NCI-H1105 treated with DMSO at 0.1 percent for 48 hours (cell line): ENCODE data around the gene C6orf132.
"Not testable (repeated sequence)": the region's sequence is repeated elsewhere in the genome, so short reads cannot be mapped to it uniquely, and the experiment has no call there.

Experiments used
- DNase-seq: peaks from one replicate; lab custom pipeline; 2025; lab: John Stamatoyannopoulos, UW

C6orf132 gene

DNA sequence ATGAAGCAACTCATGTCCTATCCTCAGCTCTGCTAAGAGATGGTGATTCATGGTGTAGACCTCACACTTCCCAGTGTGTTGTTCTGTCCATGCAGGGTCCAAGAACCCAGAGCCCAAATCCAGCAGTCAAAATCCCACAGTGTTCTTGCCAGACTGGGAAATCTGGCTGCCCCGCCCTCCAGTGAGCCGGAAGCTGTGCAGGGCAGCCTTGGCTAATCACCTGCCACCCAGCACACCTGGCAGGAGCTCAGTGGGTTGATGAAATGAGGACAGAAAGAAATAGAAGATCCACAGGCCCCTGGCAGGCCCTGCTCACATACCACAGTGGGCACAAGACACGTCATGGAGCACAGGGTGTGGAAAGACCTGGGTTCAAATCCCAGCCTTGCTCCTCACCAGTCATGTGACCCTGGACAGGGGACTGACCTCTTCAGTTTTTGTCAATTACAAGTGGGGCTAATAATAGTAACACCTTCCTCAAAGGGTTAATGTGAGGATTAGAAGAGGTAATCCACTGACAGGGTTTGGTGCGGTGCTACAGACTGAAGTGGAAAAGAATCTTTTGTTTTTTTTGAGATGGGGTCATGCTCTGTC is 17.1 kb upstream of the C6orf132 start:
- DNase-seq: no peak

- no peak for DNase-seq
Measured at GRCh38 chr6:42158631-42159030, 16.2 kb upstream of the C6orf132 start.

- no peak for DNase-seq
Measured at GRCh38 chr6:42158011-42158410, 15.6 kb upstream of the C6orf132 start.

DNA sequence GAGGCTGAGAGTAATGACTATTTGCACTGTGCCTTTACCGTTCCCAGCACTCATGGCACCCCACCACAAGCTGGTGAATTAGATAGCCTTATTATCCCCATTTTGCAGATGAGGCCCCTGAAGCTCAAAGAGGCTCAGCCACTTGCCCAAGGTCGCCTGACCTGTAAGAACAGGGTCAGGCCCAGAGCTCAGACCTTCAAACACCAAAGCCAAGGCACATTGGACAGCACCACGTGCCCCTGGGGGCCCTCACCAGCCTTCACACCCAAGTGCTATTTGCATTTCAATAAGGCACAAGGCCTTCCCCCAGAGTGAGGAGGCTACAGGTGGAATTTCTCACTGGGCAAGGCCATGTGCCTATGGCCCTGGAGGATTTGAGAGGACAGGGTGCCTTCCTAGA is 14.2 kb upstream of the C6orf132 start:
- no peak for DNase-seq

DNA sequence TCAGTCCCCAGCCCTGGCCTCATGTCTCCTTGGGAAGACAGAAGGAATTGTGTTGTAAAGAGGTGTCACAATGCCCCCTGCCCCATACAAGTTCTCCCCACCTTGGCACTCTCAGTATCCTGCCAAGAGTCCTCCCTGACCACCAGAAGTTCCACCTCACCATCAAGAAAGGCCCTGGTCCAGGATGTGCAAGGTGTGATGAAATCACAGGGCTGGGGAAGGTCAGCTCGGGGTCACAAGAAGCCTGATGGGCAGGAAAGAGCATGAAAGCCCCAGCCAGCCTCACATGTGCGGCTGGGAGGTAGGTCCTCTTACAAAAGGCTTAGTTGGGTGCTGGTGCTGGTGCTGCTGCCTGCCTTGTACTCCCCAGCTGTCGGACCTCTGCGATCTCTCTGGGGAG is 12.9 kb upstream of the C6orf132 start:
- DNase-seq: no peak

DNA sequence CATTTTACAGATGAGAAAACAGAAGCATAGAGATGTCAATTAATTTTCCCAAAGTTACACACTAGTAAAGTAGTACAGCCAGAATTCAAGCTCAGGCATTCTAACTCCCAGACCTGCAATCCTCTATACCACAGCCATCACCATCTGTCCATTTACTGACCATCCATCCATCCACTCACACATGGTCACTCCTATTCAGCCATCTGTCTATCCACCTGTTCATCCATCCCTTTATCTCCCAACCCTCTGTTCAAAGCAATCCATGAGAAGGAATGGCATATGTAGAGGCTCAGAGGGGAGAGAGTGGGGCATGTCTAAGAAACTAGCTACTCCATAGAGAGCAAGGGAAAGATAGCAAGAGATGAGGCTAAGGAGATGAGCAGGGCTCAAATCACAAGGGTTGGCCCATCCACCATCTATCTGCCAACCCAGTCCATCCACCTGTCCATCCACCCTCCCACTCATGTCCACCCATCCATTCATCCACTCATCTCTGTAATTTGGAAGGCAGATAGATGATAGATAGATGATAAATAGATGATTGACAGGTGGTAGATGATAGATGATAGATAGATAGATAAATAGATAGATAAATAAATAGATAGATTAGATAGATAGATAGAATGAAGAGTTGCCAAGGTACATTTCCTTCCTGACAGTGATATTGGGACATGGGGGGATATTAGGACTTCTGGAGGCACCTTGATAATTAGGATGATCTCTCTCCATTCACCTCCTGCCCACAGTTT is 12.2 kb upstream of the C6orf132 start:
- DNase-seq: no peak

DNA sequence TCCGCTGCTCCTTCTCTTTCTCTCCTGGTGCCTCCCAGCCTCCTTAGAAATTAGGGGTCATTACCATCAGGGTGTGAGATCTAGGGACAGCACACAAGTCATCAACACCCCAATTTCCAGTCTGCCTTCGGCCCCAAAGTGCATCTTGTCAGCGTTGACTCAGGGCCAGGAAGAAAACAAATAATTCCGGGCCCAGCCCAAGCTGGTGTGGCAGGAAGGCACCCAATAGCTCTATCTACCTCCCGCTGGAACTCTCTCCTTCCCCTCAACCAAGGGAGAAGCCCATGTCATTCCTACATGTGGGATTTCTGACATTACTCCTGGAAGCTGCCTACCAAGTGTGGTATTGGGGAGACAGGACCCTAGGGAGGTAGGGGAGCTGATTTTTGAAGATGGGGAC is 11.5 kb upstream of the C6orf132 start:
- DNase-seq: no peak

- not testable (repeated sequence) for DNase-seq
Measured at GRCh38 chr6:42152528-42153213, 10.3 kb upstream of the C6orf132 start.

DNA sequence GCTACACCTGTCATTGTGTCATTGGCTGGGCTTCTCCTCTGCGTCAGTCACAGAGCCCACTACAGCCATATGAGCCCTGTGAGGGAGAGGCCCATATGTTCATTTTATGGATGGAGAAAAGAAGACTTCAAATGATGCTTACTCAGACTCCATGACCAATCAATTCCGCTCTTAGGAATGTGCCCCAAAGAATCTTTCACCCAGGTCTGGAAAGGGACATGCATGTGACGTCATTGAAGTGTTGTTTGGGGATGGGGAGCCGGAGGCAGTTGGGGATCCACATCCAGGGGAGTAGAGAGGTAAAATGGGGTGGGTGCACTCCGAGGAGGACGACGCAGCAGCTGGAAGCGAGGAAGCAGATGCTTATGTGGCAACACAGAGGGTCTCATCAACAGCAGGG is 9.6 kb upstream of the C6orf132 start:
- no peak for DNase-seq

DNA sequence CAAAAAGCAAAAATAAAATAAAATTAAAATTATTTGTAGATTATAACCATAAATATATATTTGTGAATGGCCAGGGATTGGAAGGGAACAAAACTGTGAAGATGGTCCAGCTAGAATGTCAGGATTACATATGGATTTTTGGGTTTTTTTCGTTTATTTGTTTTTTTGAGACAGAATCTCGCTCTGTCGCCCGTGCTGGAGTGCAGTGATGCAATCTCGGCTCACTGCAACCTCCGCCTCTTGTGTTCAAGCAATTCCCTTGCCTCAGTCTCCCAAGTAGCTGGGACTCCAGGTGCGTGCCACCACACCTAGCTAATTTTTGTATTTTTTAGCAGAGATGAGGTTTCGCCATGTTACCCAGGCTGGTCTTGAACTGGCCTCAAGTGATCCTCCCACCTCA is 7.8 kb upstream of the C6orf132 start:
- DNase-seq: no peak

- DNase-seq: no peak
Measured at GRCh38 chr6:42148058-42148457, 5.6 kb upstream of the C6orf132 start.

DNA sequence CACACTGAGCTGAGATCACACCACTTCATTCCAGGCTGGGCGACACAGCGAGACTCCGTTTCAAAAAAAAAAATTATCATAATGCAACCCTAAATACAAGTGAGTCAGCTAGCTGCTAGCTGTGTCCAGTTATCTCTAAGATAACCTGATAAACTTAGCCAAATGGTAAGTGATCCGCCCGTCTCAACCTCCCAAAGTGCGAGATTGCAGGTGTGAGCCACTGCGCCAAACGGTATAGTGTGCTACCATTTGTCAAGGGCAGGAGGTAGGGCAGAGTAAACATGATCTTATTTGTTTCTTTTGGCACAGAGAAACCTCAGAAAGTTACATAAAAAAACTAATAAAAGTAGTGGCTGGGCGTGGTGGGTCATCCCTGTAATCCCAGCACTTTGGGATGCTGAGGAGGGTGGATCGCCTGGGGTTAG is 4.7 kb upstream of the C6orf132 start:
- DNase-seq: no peak

GRCh38 chr6:42141603-42142117 is 760 bp downstream of the C6orf132 start:
- peak; percentile 31 for DNase-seq

- DNase-seq: peak; percentile 11
Measured at GRCh38 chr6:42140756-42141602, 1.4 kb downstream of the C6orf132 start.

GRCh38 chr6:42140032-42140431 is 2.4 kb downstream of the C6orf132 start:
- no peak for DNase-seq

- DNase-seq: no peak
Measured at GRCh38 chr6:42138630-42139619, 3.5 kb downstream of the C6orf132 start.

DNA sequence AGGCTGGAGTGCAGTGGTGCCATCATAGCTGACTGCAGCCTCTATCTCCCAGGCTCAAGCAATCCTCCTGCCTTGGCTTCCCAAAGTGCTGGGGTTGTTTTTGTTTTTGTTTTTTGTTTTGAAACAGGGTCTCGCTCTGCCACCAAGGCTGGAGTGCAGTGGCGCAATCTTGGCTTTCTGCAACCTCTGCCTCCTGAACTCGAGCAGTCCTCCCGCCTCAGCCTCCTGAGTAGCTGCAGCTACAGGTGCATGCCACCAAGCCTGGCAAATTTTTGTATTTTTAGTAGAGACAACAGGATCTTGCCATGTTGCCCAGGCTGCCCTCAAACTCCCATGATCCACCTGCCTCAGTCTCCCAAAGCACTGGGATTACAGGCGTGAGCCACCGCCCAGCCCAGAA is 4.2 kb downstream of the C6orf132 start:
- no peak for DNase-seq

GRCh38 chr6:42137194-42137753 is 5.1 kb downstream of the C6orf132 start:
- DNase-seq: no peak

DNA sequence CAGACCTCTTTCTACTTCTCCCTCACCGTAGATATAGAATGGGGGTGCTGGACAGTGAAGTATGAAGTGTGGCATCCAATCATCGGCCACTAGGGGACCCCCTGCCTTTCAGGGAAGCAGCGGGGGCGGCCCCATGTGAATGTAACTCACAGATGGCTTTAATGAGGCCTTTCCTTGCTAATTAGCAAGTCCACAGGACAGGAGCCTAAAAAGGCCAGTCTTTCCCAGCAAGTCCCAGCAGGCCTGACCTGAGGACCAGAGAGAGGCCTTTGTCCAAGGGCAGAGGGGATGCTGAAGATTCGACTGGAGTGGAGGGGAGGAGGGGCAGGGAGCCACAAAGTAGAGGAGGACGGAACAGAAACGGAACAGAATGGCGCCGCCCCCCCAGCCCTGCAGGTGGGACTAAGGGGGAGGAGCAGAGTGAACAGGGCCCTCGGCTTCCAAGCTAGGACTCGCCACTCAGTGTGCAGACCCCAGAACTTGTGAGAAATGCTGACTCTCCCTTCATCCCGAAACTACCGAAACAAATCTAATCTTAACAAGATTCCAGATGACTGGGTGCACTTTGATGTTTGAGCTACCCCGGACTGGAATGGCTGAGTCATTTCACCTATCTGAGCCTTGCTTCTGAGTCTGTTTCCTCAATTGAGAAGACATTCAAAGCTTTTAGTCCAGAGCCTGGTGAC is 5.8 kb downstream of the C6orf132 start:
- no peak for DNase-seq

- DNase-seq: no peak
Measured at GRCh38 chr6:42135722-42136121, 6.7 kb downstream of the C6orf132 start.
